NCI-H2171 (cell line): ENCODE results near the gene DSTYK.

Experiments used
- DNase-seq: peaks from one replicate; lab custom pipeline; 2025; lab: John Stamatoyannopoulos, UW

DSTYK gene

GRCh38 chr1:205124726-205125125 is 86.8 kb downstream of the DSTYK start:
- no peak for DNase-seq

DNA sequence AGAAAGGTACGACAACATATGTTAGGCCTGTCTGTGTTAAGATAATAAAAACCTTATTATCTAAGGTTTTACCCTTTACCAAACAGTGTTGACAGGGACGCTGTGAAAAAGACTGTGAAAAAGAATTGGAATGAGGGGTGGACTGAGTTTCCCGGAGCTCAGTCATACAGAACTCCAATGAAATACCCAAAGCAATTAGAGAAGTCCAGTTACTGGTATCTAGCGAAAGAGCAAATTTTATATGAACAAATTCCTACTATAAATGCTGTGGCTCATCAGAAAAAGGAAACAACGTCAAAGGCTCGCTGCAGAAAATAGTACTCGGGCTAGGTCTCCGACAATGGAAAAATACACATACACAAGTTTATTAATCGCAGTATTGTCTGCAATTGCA is 89.0 kb downstream of the DSTYK start:
- DNase-seq: no peak

DNA sequence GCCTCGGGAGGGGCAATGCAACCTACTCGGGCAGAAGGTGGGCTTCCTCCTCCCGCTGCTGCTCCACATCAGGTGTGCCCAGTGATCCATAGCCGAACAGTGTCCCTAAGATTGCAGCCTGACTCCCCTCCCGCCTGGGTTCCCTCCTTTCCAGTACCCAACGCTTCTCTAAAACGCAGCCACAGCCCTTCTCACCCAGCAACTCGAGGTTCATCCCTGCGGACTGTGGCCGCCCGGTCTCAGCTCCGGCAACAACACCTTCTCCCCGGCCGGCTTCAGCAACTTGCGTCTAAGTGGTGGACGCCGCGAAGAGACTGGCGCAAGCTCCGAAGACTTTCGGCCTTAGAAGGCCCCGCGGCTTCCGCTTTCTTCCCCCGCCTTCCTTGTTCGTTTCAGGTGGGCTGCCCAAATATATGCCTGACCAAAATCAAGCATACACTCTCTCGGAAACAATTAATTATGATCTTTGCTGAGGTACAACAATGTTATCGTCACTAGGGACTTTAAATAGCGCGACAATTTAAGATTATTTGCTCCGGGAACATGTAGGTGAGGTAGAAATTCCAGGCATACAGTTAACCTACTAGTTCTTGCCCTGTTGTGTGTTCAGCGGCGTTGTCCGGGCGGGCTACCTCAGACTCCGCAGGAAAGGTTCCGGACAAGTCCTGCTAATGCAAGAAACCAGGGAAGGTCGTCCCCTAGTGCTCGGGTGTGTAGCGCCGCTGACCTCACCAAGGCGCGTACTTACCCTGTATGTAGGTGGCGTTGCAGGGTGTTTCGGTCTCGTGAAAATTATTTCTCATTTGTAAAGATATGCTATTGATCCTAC is 89.6 kb downstream of the DSTYK start, which contains the start of gene RBBP5:
TSS of gene RBBP5 (minus strand) at position 319 of the 829 bp plus-strand sequence. CDS start at position 214, 105 bp downstream.
- DNase-seq: peak; percentile 92

DNA sequence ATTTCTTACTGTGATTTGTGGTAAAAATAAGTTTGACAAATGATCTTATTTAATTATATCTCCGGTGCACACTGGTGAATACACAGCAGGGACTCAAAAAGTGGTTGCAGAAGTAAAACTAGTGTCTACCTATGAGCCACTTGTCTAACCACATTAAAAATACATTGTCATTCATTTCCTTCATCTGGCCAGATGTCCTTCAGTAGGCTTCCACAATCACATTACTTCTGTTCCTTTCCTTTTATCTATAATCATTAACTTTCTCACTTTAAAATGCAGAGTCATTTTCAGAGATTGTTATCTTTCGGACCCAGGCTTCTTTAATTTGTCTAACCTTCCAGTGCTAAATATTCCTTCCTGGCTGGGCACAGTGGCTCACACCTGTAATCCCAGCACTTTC is 92.8 kb downstream of the DSTYK start:
- DNase-seq: no peak

GRCh38 chr1:205111354-205111753 is 100.1 kb downstream of the DSTYK start:
- DNase-seq: no peak

- no peak for DNase-seq
Measured at GRCh38 chr1:205109711-205110110, 101.8 kb downstream of the DSTYK start.

DNA sequence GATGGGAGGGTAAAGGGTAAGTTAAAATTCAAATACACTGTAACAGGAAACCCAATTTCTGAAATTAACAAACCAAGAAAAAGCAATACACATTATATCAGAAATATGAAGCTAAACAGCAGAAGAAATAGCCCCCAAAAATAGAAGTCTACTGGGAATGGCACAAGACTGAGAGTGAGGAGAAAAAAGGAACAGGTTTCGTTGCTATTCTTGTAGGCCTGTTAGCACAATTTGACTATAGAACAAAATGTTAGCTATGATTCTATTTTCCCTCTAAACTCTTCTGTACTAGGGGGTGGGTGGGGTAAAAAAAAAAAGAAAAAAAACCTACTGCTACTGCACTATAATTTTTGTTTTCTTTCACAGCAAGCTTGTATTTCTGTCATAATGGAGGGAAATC is 102.2 kb downstream of the DSTYK start:
- no peak for DNase-seq

DNA sequence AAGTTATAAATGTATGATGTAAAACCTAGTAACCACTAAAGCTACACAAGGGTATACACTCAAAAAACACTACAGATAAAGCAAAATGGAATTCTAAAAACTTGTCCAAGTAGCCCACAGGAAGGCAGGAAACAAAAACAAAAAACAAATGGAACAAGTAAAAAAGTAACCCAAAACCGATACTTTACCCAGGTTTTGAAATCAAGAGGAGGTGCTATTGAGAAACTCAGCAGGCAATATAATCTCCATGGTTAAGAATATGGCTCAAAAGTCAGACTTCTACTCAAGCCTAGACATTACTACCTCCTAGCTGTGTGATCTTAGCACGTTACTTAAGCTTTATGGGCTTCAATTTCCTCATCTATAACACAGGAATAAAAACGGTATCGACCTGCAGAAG is 103.0 kb downstream of the DSTYK start:
- no peak for DNase-seq

GRCh38 chr1:205107327-205107726 is 104.2 kb downstream of the DSTYK start:
- DNase-seq: no peak

- DNase-seq: no peak
Measured at GRCh38 chr1:205102404-205102803, 109.1 kb downstream of the DSTYK start.

DNA sequence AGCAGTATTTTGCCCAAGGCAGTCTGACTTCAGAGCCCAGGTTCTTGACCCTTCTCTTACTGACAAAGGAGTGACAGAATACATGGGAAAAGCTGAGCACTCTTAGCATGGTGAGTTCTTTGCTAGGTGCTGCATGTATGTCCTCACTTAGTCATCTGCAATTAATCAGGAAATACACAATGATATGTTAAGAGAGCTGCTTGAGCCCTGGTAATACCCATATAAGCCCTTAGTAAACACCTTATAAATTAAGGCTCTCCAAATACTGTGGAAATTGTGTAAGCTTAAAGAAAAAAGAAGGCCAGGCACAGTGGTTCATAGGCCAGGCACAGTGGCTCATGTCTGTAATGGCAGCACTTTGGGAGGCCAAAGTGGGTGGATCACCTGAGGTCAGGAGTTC is 113.3 kb downstream of the DSTYK start:
- no peak for DNase-seq

DNA sequence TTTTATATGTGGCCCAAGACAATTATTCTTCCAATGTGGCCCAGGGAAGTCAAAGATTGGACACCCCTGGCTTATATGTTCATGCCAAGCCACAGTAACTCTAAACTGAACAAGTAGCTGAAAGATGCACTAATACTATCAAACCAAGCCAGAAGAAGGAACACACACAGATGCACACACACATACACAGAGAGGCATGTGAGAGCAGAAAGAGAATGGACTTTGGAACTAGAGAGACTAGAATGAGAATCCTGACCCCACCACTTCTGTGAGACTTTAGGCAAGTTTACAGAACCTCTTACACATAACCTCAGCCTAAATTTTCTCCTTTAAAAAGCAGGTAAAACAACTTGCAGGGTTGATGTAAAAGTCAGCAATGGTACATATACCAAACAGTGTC is 116.1 kb downstream of the DSTYK start:
- no peak for DNase-seq
